Panc1 (cell line): ENCODE data around the gene HBG2.

Experiments
- POLR2AphosphoS5 ChIP-seq: IDR thresholded peaks from 2 replicates; pipeline ENCODE4 v1.6.1; 2012; ENCODE audit warnings: mild to moderate bottlenecking, low read depth, low read length, moderate library complexity
- SIN3A ChIP-seq: IDR thresholded peaks from 2 replicates; pipeline ENCODE4 v1.6.1; 2012; ENCODE audit warnings: low read depth, mild to moderate bottlenecking, low read length, moderate library complexity, borderline replicate concordance; ENCODE audit not compliant: insufficient read depth
- TF ChIP-seq, protein P1 (sequence below): fragments of 450-650 bp; IDR thresholded peaks from 2 replicates; pipeline ENCODE4 v1.5.1; 2017; ENCODE audit warnings: mild to moderate bottlenecking
- TF ChIP-seq, protein P2 (sequence below), 2 experiments: IDR thresholded peaks; 2 replicates each; pipeline ENCODE4 v1.6.1; 2011 to 2012; ENCODE audit warnings: low read depth in 2 of 2, control low read depth in 1 of 2, low read length in 1 of 2, mild to moderate bottlenecking in 1 of 2, moderate library complexity in 1 of 2; ENCODE audit not compliant: insufficient read depth in 1 of 2

- TF ChIP-seq, protein P1, sequence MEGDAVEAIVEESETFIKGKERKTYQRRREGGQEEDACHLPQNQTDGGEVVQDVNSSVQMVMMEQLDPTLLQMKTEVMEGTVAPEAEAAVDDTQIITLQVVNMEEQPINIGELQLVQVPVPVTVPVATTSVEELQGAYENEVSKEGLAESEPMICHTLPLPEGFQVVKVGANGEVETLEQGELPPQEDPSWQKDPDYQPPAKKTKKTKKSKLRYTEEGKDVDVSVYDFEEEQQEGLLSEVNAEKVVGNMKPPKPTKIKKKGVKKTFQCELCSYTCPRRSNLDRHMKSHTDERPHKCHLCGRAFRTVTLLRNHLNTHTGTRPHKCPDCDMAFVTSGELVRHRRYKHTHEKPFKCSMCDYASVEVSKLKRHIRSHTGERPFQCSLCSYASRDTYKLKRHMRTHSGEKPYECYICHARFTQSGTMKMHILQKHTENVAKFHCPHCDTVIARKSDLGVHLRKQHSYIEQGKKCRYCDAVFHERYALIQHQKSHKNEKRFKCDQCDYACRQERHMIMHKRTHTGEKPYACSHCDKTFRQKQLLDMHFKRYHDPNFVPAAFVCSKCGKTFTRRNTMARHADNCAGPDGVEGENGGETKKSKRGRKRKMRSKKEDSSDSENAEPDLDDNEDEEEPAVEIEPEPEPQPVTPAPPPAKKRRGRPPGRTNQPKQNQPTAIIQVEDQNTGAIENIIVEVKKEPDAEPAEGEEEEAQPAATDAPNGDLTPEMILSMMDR = no peak
- no peak for TF ChIP-seq POLR2AphosphoS5
- TF ChIP-seq, protein P2, sequence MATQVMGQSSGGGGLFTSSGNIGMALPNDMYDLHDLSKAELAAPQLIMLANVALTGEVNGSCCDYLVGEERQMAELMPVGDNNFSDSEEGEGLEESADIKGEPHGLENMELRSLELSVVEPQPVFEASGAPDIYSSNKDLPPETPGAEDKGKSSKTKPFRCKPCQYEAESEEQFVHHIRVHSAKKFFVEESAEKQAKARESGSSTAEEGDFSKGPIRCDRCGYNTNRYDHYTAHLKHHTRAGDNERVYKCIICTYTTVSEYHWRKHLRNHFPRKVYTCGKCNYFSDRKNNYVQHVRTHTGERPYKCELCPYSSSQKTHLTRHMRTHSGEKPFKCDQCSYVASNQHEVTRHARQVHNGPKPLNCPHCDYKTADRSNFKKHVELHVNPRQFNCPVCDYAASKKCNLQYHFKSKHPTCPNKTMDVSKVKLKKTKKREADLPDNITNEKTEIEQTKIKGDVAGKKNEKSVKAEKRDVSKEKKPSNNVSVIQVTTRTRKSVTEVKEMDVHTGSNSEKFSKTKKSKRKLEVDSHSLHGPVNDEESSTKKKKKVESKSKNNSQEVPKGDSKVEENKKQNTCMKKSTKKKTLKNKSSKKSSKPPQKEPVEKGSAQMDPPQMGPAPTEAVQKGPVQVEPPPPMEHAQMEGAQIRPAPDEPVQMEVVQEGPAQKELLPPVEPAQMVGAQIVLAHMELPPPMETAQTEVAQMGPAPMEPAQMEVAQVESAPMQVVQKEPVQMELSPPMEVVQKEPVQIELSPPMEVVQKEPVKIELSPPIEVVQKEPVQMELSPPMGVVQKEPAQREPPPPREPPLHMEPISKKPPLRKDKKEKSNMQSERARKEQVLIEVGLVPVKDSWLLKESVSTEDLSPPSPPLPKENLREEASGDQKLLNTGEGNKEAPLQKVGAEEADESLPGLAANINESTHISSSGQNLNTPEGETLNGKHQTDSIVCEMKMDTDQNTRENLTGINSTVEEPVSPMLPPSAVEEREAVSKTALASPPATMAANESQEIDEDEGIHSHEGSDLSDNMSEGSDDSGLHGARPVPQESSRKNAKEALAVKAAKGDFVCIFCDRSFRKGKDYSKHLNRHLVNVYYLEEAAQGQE (IDR thresholded peaks at IDR 0.05; ENCODE audit: insufficient read depth in 1 of 2, low read depth in 2 of 2, low read length in 1 of 2) = no peak
- TF ChIP-seq SIN3A = no peak
Observed at GRCh38 chr11:5232176-5232575, 22.4 kb downstream of the HBG2 start.
